GM03348 (cell line): Measurements from ENCODE around the gene CHGA.

Source experiments
- DNase-seq: peaks from one replicate; pipeline ENCODE4 v3.0.0; 2012; ENCODE audit warnings: low spot score

Gene CHGA

DNA sequence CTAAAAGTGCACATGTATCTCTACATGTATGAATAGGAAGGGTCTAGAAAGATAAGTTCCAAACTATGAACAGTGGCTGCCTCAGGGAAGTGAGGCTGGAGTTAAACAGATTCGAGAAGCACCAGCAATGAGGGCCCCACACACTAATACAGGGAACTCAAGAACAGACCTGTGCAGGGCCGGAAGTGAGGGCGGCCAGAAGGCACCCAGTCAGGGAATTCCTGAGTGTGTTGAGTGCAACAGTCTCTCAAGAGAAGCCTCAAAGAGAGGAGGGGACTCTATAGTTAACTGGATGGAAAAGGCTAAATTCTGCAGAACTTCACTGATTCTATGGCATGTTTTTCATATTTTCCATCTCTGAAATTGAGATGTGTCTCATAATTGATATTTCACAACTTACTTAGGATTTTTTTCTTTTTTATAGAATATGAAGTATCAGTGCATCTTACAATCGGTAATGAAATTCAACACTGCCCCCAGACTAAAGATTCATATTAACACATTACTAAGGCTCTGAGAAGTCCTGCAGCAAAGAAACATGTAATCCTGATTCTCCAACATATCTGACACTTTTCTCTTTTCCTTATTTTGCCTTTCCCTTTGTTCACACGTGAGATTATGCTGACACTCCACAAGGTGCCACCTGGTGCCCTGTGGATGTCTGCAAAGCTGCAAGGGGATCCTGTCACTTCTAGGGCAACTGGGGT lies 61.3 kb downstream of the CHGA start:
- no peak for DNase-seq
